H1 (cell line): ENCODE measurements around the gene ARHGEF28. TPM values are rescaled to one million over a fixed set of nuclear protein-coding genes. Genes with fewer than 3 reads are reported as not detected.

ENCODE experiments used
- CTCF ChIA-PET: fragments of 300-600 bp; sonication (Branson Sonifier 250); formaldehyde crosslinking; loops from one replicate; lab custom pipeline; 2021; ENCODE audit not compliant: partially characterized antibody; lab: Charles Lee
- POLR2A ChIA-PET: fragments of 300-600 bp; sonication (Branson Sonifier 250); formaldehyde crosslinking; loops from one replicate; lab custom pipeline; 2021; ENCODE audit warnings: inconsistent platforms; ENCODE audit not compliant: partially characterized antibody; lab: Charles Lee
- DNase-seq, 2 experiments: peaks; one replicate each; pipeline versions ENCODE4 v3.0.0 to v3.0.0-alpha.2; 2010 to 2022; ENCODE audit warnings: low spot score in 2 of 2, low read depth in 1 of 2, mixed read lengths in 1 of 2
- FAIRE-seq: peaks from 2 replicates; lab custom pipeline; 2011; peaks lifted over from hg19 to GRCh38; lab: Jason Lieb, UNC
- H2AFZ ChIP-seq: 2 replicates; pipeline ENCODE4 v1.8.1; 2012; ENCODE audit warnings: low read length, inconsistent platforms
- H2AK5ac ChIP-seq: 2 replicates; pipeline ENCODE4 v1.6.1; 2013; ENCODE audit warnings: low read depth, low read length
- H2BK120ac ChIP-seq: replicated peaks from 2 replicates; pipeline ENCODE3; 2013; ENCODE audit warnings: low read depth, low read length, inconsistent platforms
- H2BK12ac ChIP-seq: 2 replicates; pipeline ENCODE4 v1.6.1; 2013; ENCODE audit warnings: low read depth, low read length
- H2BK15ac ChIP-seq: 2 replicates; pipeline ENCODE4 v1.6.1; 2013; ENCODE audit warnings: low read length
- H2BK20ac ChIP-seq: 2 replicates; pipeline ENCODE4 v1.6.1; 2013; ENCODE audit warnings: low read length
- H2BK5ac ChIP-seq: 2 replicates; pipeline ENCODE4 v1.6.1; 2013; ENCODE audit warnings: low read depth, low read length
- H3K14ac ChIP-seq: 2 replicates; pipeline ENCODE4 v1.6.1; 2013; ENCODE audit warnings: inconsistent platforms; ENCODE audit not compliant: insufficient read length
- H3K18ac ChIP-seq: 2 replicates; pipeline ENCODE4 v1.6.1; 2013; ENCODE audit warnings: low read length; ENCODE audit errors: extremely low read depth
- H3K23ac ChIP-seq: 2 replicates; pipeline ENCODE4 v1.6.1; 2013; ENCODE audit warnings: inconsistent platforms; ENCODE audit not compliant: insufficient read length
- H3K23me2 ChIP-seq: 2 replicates; pipeline ENCODE4 v1.6.1; 2013; ENCODE audit warnings: low read depth, low read length
- H3K27ac ChIP-seq: 2 replicates; pipeline ENCODE4 v1.6.1; 2011; ENCODE audit warnings: low read depth, low read length, inconsistent platforms
- H3K27me3 ChIP-seq, 4 experiments: replicated peaks in 1 of 4; 1 replicate in 1 of 4; 2 replicates in 3 of 4; pipeline versions ENCODE4 v1.6.1 to v1.8.1; 2011 to 2013; ENCODE audit warnings: low read length in 3 of 4, mild to moderate bottlenecking in 3 of 4, inconsistent platforms in 2 of 4, mixed read lengths in 2 of 4, moderate library complexity in 1 of 4; ENCODE audit not compliant: control insufficient read depth in 3 of 4, insufficient read depth in 3 of 4; ENCODE audit errors: extremely low read depth in 1 of 4
- H3K36me3 ChIP-seq, 4 experiments: 2 replicates each; pipeline versions ENCODE4 v1.6.1 to v1.8.1; 2011 to 2013; ENCODE audit warnings: mild to moderate bottlenecking in 4 of 4, low read length in 3 of 4, moderate library complexity in 2 of 4, control low read depth in 1 of 4, inconsistent platforms in 1 of 4; ENCODE audit not compliant: insufficient read depth in 4 of 4, control insufficient read depth in 2 of 4
- H3K4ac ChIP-seq: replicated peaks from 2 replicates; pipeline ENCODE3; 2013; ENCODE audit warnings: low read length, low read depth, mixed read lengths, inconsistent platforms; ENCODE audit not compliant: insufficient read length
- H3K4me1 ChIP-seq, 4 experiments: replicated peaks in 1 of 4; 1 replicate in 1 of 4; 2 replicates in 3 of 4; pipeline versions ENCODE4 v1.6.1 to v1.8.1; 2011 to 2013; ENCODE audit warnings: low read length in 3 of 4, inconsistent platforms in 2 of 4, mixed read lengths in 1 of 4; ENCODE audit not compliant: insufficient read depth in 4 of 4, control insufficient read depth in 3 of 4
- H3K4me2 ChIP-seq, 2 experiments: 2 replicates each; pipeline versions ENCODE4 v1.6.1 to v1.8.1; 2011 to 2013; ENCODE audit warnings: low read depth in 2 of 2, low read length in 2 of 2, control low read depth in 1 of 2, inconsistent platforms in 1 of 2, mild to moderate bottlenecking in 1 of 2; ENCODE audit not compliant: insufficient read depth in 1 of 2
- H3K4me3 ChIP-seq, 4 experiments: fragments of 200-600, 300-600 bp in 1 of 4; sonication (generic), shearing (Covaris generic), sonication (Bioruptor Twin) in 1 of 4; 2 replicates each; pipeline versions ENCODE4 v1.5.1 to v1.8.1; 2011 to 2016; ENCODE audit warnings: low read length in 4 of 4, low read depth in 3 of 4, control low read depth in 2 of 4, inconsistent platforms in 2 of 4, mild to moderate bottlenecking in 2 of 4, mixed read lengths in 1 of 4, moderate library complexity in 1 of 4; ENCODE audit not compliant: insufficient read depth in 2 of 4; ENCODE audit errors: extremely low read depth in 1 of 4
- H3K56ac ChIP-seq: replicated peaks from 2 replicates; pipeline ENCODE3; 2013; ENCODE audit warnings: low read depth, mild to moderate bottlenecking, mixed read lengths, low read length, inconsistent platforms; ENCODE audit not compliant: insufficient read length
- H3K79me1 ChIP-seq: 2 replicates; pipeline ENCODE4 v1.6.1; 2013; ENCODE audit warnings: low read depth, low read length, control low read depth
- H3K79me2 ChIP-seq, 2 experiments: 2 replicates each; pipeline versions ENCODE4 v1.6.1 to v1.8.1; 2012 to 2013; ENCODE audit warnings: low read length in 2 of 2, mild to moderate bottlenecking in 2 of 2, inconsistent platforms in 1 of 2; ENCODE audit not compliant: insufficient read depth in 2 of 2, control insufficient read depth in 1 of 2
- H3K9ac ChIP-seq, 4 experiments: replicated peaks in 1 of 4; 1 replicate in 1 of 4; 2 replicates in 3 of 4; pipeline versions ENCODE4 v1.6.1 to v1.8.1; 2011 to 2013; ENCODE audit warnings: low read depth in 3 of 4, low read length in 3 of 4, control low read depth in 2 of 4, mild to moderate bottlenecking in 2 of 4, moderate library complexity in 2 of 4, inconsistent platforms in 1 of 4; ENCODE audit errors: extremely low read depth in 1 of 4
- H3K9me3 ChIP-seq, 2 experiments: 2 replicates each; pipeline versions ENCODE4 v1.6.1 to v1.8.1; 2012 to 2013; ENCODE audit warnings: mild to moderate bottlenecking in 2 of 2, moderate library complexity in 2 of 2, control low read depth in 1 of 2, inconsistent platforms in 1 of 2, low read depth in 1 of 2, low read length in 1 of 2, mixed read lengths in 1 of 2; ENCODE audit not compliant: insufficient read depth in 2 of 2
- H4K20me1 ChIP-seq, 2 experiments: replicated peaks in 1 of 2; 2 replicates each; pipeline versions ENCODE3 to v1.8.1; 2011 to 2013; ENCODE audit warnings: inconsistent platforms in 2 of 2, low read length in 2 of 2, mild to moderate bottlenecking in 1 of 2; ENCODE audit not compliant: insufficient read depth in 2 of 2, control insufficient read depth in 1 of 2
- H4K5ac ChIP-seq: 2 replicates; pipeline ENCODE4 v1.6.1; 2013; ENCODE audit warnings: low read length, low read depth, mixed read lengths, inconsistent platforms; ENCODE audit not compliant: insufficient read length
- H4K8ac ChIP-seq: 2 replicates; pipeline ENCODE4 v1.8.0; 2013; ENCODE audit warnings: mild to moderate bottlenecking, moderate library complexity, low read length, inconsistent platforms; ENCODE audit not compliant: insufficient read depth; ENCODE audit errors: extremely low read depth
- H4K91ac ChIP-seq: replicated peaks from 2 replicates; pipeline ENCODE3; 2013; ENCODE audit warnings: low read length, mixed read lengths, inconsistent platforms; ENCODE audit not compliant: insufficient read length
- ASH2L ChIP-seq: fragments of 200-600, 300-600 bp; sonication (generic); IDR thresholded peaks from one replicate; pipeline ENCODE4 v1.7.1; 2017; ENCODE audit warnings: low read length
- FOSL1 ChIP-seq: IDR thresholded peaks from 2 replicates; pipeline ENCODE4 v1.6.1; 2011; ENCODE audit warnings: mild to moderate bottlenecking, low read depth, low read length, moderate library complexity; ENCODE audit not compliant: insufficient read depth
- HDAC6 ChIP-seq: IDR thresholded peaks from one replicate; pipeline ENCODE4 v1.7.1; 2012; ENCODE audit warnings: low read depth, mild to moderate bottlenecking, inconsistent platforms, low read length, moderate library complexity
- KDM1A ChIP-seq: fragments of 200-600, 300-600 bp; sonication (generic); IDR thresholded peaks from 2 replicates; pipeline ENCODE4 v1.7.1; 2016; ENCODE audit warnings: mild to moderate bottlenecking, low read length, borderline replicate concordance
- NANOG ChIP-seq: IDR thresholded peaks from 2 replicates; pipeline ENCODE4 v1.6.1; 2011; ENCODE audit warnings: low read length, low read depth, mild to moderate bottlenecking, inconsistent platforms; ENCODE audit not compliant: insufficient read depth, poor library complexity, severe bottlenecking
- POLR2AphosphoS5 ChIP-seq: IDR thresholded peaks from 2 replicates; pipeline ENCODE4 v1.6.1; 2011; ENCODE audit warnings: low read depth, low read length
- RAD21 ChIP-seq, 2 experiments: IDR thresholded peaks in 1 of 2; conservative IDR thresholded peaks in 1 of 2; 2 replicates each; pipeline ENCODE4 v1.6.1; 2011; ENCODE audit warnings: low read depth in 2 of 2, low read length in 2 of 2, improper control_type of control experiment in 1 of 2, inconsistent platforms in 1 of 2, mild to moderate bottlenecking in 1 of 2, moderate library complexity in 1 of 2
- RNF2 ChIP-seq: fragments of 200-900, 300-1000 bp; sonication (generic); IDR thresholded peaks from 2 replicates; pipeline ENCODE4 v1.7.1; 2016; ENCODE audit warnings: borderline replicate concordance, low read depth, mild to moderate bottlenecking, antibody characterized with exemption, low read length; ENCODE audit not compliant: poor library complexity, severe bottlenecking; ENCODE audit errors: missing control alignments
- SAP30 ChIP-seq: fragments of 300-600 bp; sonication (generic); IDR thresholded peaks from 2 replicates; pipeline ENCODE4 v1.7.1; 2012; ENCODE audit warnings: low read length, moderate library complexity, mild to moderate bottlenecking, inconsistent platforms; ENCODE audit not compliant: insufficient read depth, insufficient replicate concordance
- TAF1 ChIP-seq: IDR thresholded peaks from 2 replicates; pipeline ENCODE4 v1.6.1; 2011; ENCODE audit warnings: mild to moderate bottlenecking, low read depth, low read length
- WGBS, 2 experiments: shearing (Covaris generic) in 1 of 2; methylation state at CpG; one replicate each; pipeline versions ENCODE4 v1.1.6 to v1.1.7; 2013 to 2015; ENCODE audit warnings: low lambda C conversion rate in 2 of 2, mixed read lengths in 2 of 2, inconsistent platforms in 1 of 2, low coverage in 1 of 2, missing lambda C conversion rate in 1 of 2; ENCODE audit not compliant: insufficient replicate concordance in 2 of 2, insufficient coverage in 1 of 2, insufficient read length in 1 of 2; ENCODE audit errors: extremely low coverage in 1 of 2, missing lambda C conversion rate in 1 of 2; 5-methylcytosine and 5-hydroxymethylcytosine counted together
- polyA plus RNA-seq, 7 experiments: library from polyadenylated mRNA; depleted of rRNA in 3 of 7; stranded (reverse) in 5 of 7; unstranded in 2 of 7; fragments of >200 nt in 5 of 7; fragments of 200-250 nt in 2 of 7; gene quantifications; 1 replicate in 5 of 7; 2 replicates in 1 of 7; 4 replicates in 1 of 7; pipeline versions ENCODE4 v1.2.1 to v1.2.3, GENCODE V29; 2011 to 2013; ENCODE audit warnings: missing spikeins in 2 of 7, mixed read lengths in 2 of 7
- total RNA-seq: library from RNA; stranded (reverse); fragmentation: NEBNext Ultra II Directional; extraction: Animal tissue kit (Norgen Biotek cat#: 25700); gene quantifications from 2 replicates; pipeline ENCODE4 v1.2.1, GENCODE V29; 2021
- TF ChIP-seq, protein P1 (sequence below): IDR thresholded peaks from 2 replicates; pipeline ENCODE4 v1.6.1; 2011; ENCODE audit warnings: low read length, improper control_type of control experiment
- TF ChIP-seq, protein P2 (sequence below): IDR thresholded peaks from 2 replicates; pipeline ENCODE4 v1.6.1; 2012; ENCODE audit warnings: inconsistent platforms

ARHGEF28 gene
- total and polyA plus RNA-seq, 2 of the 8 experiments (the other 6 are each of a cell fraction or from before 2014, with no cell fraction given) = 0.33 to 1.0 TPM

DNA sequence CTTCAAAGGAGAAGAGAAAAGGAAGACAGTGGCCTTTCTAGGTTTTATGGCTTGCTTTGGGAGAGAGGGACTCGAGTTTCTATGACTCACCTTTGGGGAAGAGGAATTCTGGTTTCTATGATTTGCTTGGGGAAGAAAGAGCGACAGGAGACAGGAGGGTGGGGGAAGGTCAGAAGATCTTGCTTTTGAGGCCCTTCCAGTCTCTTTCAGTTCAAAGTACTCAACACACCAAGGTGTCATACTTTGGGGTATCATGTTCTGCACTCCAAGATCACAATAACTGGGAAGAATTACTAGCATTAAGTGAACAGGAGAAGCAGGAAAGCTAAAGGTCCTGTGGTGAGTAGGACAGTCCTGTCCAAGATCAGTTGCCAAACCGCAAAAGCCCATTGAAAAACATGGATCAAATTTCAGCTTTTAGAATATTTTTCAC lies 324.5 kb downstream of the ARHGEF28 start:
- Histone ChIP-seq H2AFZ (no peak overlapping the region), H2AK5ac (no peak overlapping the region), H3K23me2 (no peaks in the 10 kb centered on the region), H3K9me3 (no peaks in the 10 kb centered on the region), H3K23ac (no peak overlapping the region), H4K20me1 (no peaks in the 10 kb centered on the region), H3K4ac (no peak overlapping the region), H2BK120ac (no peak overlapping the region), H3K9ac (no peak overlapping the region), H4K5ac (no peak overlapping the region), H3K4me3 (no peak overlapping the region), H3K18ac (no peak overlapping the region), H2BK20ac (no peak overlapping the region), H3K4me1 (no peaks in the 10 kb centered on the region), H2BK5ac (no peak overlapping the region), H3K4me2 (no peak overlapping the region), H3K56ac (no peak overlapping the region), H3K14ac (no peak overlapping the region), H2BK15ac (no peak overlapping the region), H3K79me2 (no peaks in the 10 kb centered on the region), H4K8ac (no peak overlapping the region), H3K36me3 (no peaks in the 10 kb centered on the region), H3K27ac (no peak overlapping the region), H3K27me3 (no peaks in the 10 kb centered on the region), H3K79me1 (no peaks in the 10 kb centered on the region), H2BK12ac (no peak overlapping the region), H4K91ac (no peak overlapping the region)
- POLR2A ChIA-PET = no interaction called here
- FAIRE-seq (no peak), DNase-seq (no peak)
- WGBS, 2 experiments = 83% methylated on average over 3 of the region's 3 CpGs; no CpG with 5 or more reads in 1 of the 2 experiments
- CTCF ChIA-PET = interaction anchor here (1.2 kb wide), 1 partner anchor 699 kb away, joined by 3 read pairs; no protein-coding TSS in a partner anchor
- no peak for TF ChIP-seq FOSL1
- no peak for TF ChIP-seq KDM1A
- TF ChIP-seq RNF2 = no peak
- TF ChIP-seq RAD21 (IDR thresholded peaks at IDR 0.05 in 1 of 2, conservative IDR thresholded peaks at IDR 0.05 in 1 of 2; ENCODE audit: low read depth in 2 of 2, low read length in 2 of 2) = no peak
- TF ChIP-seq, protein P1, sequence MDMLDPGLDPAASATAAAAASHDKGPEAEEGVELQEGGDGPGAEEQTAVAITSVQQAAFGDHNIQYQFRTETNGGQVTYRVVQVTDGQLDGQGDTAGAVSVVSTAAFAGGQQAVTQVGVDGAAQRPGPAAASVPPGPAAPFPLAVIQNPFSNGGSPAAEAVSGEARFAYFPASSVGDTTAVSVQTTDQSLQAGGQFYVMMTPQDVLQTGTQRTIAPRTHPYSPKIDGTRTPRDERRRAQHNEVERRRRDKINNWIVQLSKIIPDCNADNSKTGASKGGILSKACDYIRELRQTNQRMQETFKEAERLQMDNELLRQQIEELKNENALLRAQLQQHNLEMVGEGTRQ = no peak
- no peak for TF ChIP-seq POLR2AphosphoS5
- no peak for TF ChIP-seq TAF1
- no peak for TF ChIP-seq HDAC6
- TF ChIP-seq SAP30 = no peak
- TF ChIP-seq NANOG = no peak
- TF ChIP-seq, protein P2, sequence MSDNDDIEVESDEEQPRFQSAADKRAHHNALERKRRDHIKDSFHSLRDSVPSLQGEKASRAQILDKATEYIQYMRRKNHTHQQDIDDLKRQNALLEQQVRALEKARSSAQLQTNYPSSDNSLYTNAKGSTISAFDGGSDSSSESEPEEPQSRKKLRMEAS = no peak
- TF ChIP-seq ASH2L = no peak
